ENCODE data around the gene SPOCK1. TPM values are rescaled to one million over a fixed set of nuclear protein-coding genes. Genes with fewer than 3 reads are reported as not detected.

The SPOCK1 gene
- total and polyA plus RNA-seq, 2 donors (not counting 3 experiments of a cell fraction or from before 2014, with no cell fraction given) = 144 to 280 TPM

- H3K9me1 ChIP-seq (replicated peaks; ENCODE audit: control insufficient read depth, extremely low read depth, insufficient read depth, low read length) = no peaks in the 10 kb centered on the region
- POLR2A ChIA-PET = no interaction called here
- H3K79me2 ChIP-seq (ENCODE audit: control insufficient read depth, insufficient read depth, low read length) = peaks cover 29% of the 10 kb centered on the region
- CTCF ChIA-PET = interaction anchor here (1.4 to 2.5 kb wide), 3 partner anchors 31 to 122 kb away, joined by 6 to 9 read pairs (median 7); no protein-coding TSS in a partner anchor
- no peak overlapping the region for H3K4me3 ChIP-seq (replicated peaks in 1 of 3; ENCODE audit: insufficient read depth in 1 of 3, low read depth in 1 of 3, low read length in 3 of 3)
- H3K4me1 ChIP-seq (ENCODE audit: control insufficient read depth, extremely low read depth, insufficient read depth, low read length) = peaks cover 11% of the 10 kb centered on the region
- FAIRE-seq (no peak), DNase-seq (ENCODE audit: low read depth, low spot score) (no peak)
- no peaks in the 10 kb centered on the region for H4K20me1 ChIP-seq (replicated peaks; ENCODE audit: control insufficient read depth, extremely low read depth, insufficient read depth, low read length)
- BruUV-seq (replicated peaks) = no TSS peak
- no peaks in the 10 kb centered on the region for H3K27me3 ChIP-seq (ENCODE audit: control insufficient read depth in 2 of 2, insufficient read depth in 2 of 2, low read length in 2 of 2)
- dilution Hi-C loops (cut with MboI; ENCODE audit: extremely low pct_ligation_motif_present, low sequenced_read_pairs) (no loop called here), intact Hi-C loops (cut with micrococcal nuclease) (no loop called here)
- H3K9ac ChIP-seq (replicated peaks; ENCODE audit: extremely low read depth, insufficient read depth, low read length) = no peak overlapping the region
- H3K27ac ChIP-seq (ENCODE audit: insufficient read depth, low read depth, low read length) = no peak overlapping the region
- no peaks in the 10 kb centered on the region for H3K36me3 ChIP-seq (ENCODE audit: control insufficient read depth in 2 of 2, extremely low read depth in 1 of 2, insufficient read depth in 2 of 2, low read length in 2 of 2)
- no peak overlapping the region for H2AFZ ChIP-seq (ENCODE audit: low read depth, low read length)
- H3K9me3 ChIP-seq (replicated peaks; ENCODE audit: control insufficient read depth, insufficient read depth, low read length) = no peaks in the 10 kb centered on the region
- TF ChIP-seq POLR2A (IDR thresholded peaks at IDR 0.05; ENCODE audit: low read depth, low read length) (no peak), GATA2 (IDR thresholded peaks at IDR 0.05; ENCODE audit: insufficient read depth, insufficient read length, low read depth, low read length) (no peak), CTCF (IDR thresholded peaks at IDR 0.05; ENCODE audit: extremely low read depth in 1 of 2, insufficient read depth in 1 of 2, low read depth in 1 of 2, low read length in 2 of 2) (no peak), MAX (IDR thresholded peaks at IDR 0.05; ENCODE audit: insufficient read depth, insufficient read length) (no peak), JUN (IDR thresholded peaks at IDR 0.05; ENCODE audit: borderline replicate concordance, insufficient read depth, insufficient read length, low read depth) (no peak), EZH2 (IDR thresholded peaks at IDR 0.05; ENCODE audit: borderline replicate concordance, low read depth, low read length, severe bottlenecking) (no peak), POLR2AphosphoS5 (IDR thresholded peaks at IDR 0.05; ENCODE audit: insufficient read depth, low read depth, low read length) (no peak), MYC (IDR thresholded peaks at IDR 0.05; ENCODE audit: low read depth, low read length) (no peak), FOS (IDR thresholded peaks at IDR 0.05; ENCODE audit: borderline replicate concordance, insufficient read depth, low read length) (no peak)
- no peak overlapping the region for H3K4me2 ChIP-seq (ENCODE audit: insufficient read depth, low read length)
Measured at GRCh38 chr5:137375741-137376526, 123.2 kb downstream of the SPOCK1 start.

Data from endothelial cell of umbilical vein (primary cell).